Prostate gland (tissue), 2 donors: ENCODE measurements around the gene PLEKHM3.

Experiments used
- POLR2A ChIP-seq: fragments of 450-650 bp; IDR thresholded peaks from one replicate; pipeline ENCODE4 v1.6.1; 2016; ENCODE audit warnings: antibody characterized with exemption, mild to moderate bottlenecking
- TF ChIP-seq, protein P1 (sequence below), 4 experiments: fragments of 200-600 bp in 2 of 4; fragments of 450-650 bp in 2 of 4; sonication (generic) in 2 of 4; IDR thresholded peaks; 1 replicate in 3 of 4; 2 replicates in 1 of 4; pipeline ENCODE4 v1.5.1; 2016 to 2019; ENCODE audit warnings: antibody characterized with exemption in 4 of 4, mild to moderate bottlenecking in 2 of 4, moderate library complexity in 2 of 4

DNA sequence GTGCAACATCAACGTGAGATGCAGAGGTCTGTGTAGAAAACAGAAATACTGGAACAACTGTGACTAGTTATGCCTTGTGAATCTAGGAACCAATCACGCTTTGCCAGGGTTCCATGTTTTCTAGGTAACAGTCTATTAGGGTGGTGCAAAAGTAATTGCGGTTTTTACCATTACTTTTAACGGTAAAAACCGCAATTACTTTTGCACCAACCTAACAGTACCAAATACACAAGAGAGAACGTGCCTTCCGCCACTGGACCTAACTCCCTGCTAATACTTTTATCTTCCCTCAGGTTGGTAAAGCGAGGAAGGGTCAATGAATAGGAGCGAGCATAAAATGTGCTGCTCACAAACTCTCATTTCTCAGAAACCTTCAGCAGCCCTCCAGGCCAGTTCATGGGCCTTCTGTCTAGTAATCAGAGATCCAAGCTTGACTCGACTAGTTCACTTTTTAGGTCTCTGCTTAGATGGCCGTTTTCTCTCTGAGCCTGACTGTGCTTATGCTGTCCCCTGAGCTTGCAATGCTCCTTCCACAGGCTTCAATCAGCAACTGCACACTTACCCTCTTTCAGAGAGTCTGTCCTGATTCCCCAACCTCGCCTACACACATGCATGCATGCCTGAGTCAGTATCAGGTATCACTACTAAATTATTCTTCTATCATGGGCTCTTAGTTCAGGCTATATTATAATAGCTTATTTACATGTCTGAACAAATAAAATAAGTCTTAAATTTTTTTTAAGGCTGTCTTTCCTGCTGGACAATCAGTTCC is 47.0 kb downstream of the PLEKHM3 start:
- no peak for TF ChIP-seq POLR2A
- TF ChIP-seq, protein P1, sequence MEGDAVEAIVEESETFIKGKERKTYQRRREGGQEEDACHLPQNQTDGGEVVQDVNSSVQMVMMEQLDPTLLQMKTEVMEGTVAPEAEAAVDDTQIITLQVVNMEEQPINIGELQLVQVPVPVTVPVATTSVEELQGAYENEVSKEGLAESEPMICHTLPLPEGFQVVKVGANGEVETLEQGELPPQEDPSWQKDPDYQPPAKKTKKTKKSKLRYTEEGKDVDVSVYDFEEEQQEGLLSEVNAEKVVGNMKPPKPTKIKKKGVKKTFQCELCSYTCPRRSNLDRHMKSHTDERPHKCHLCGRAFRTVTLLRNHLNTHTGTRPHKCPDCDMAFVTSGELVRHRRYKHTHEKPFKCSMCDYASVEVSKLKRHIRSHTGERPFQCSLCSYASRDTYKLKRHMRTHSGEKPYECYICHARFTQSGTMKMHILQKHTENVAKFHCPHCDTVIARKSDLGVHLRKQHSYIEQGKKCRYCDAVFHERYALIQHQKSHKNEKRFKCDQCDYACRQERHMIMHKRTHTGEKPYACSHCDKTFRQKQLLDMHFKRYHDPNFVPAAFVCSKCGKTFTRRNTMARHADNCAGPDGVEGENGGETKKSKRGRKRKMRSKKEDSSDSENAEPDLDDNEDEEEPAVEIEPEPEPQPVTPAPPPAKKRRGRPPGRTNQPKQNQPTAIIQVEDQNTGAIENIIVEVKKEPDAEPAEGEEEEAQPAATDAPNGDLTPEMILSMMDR (IDR thresholded peaks at IDR 0.05), result no peak
